AG09309 (cell line): Measurements from ENCODE around the gene CHST2.

ENCODE experiments used
- DNase-seq: peaks from one replicate; pipeline ENCODE4 v3.0.0-alpha.2; 2010; ENCODE audit warnings: low read depth
- H3K4me3 ChIP-seq: 2 replicates; pipeline ENCODE4 v1.5.1; 2011; ENCODE audit warnings: mild to moderate bottlenecking, low read depth, low read length, moderate library complexity; ENCODE audit not compliant: control insufficient read depth
- CTCF ChIP-seq: IDR thresholded peaks from 2 replicates; pipeline ENCODE4 v1.5.1; 2011; ENCODE audit warnings: mild to moderate bottlenecking, low read depth, low read length, inconsistent platforms; ENCODE audit not compliant: insufficient read depth, control insufficient read depth; ENCODE audit errors: missing control alignments

Gene CHST2

GRCh38 chr3:143099690-143100089 is 19.9 kb upstream of the CHST2 start:
- TF ChIP-seq CTCF = no peak
- DNase-seq = no peak

GRCh38 chr3:143100451-143100850 is 19.1 kb upstream of the CHST2 start:
- no peak for TF ChIP-seq CTCF
- H3K4me3 ChIP-seq = no peak overlapping the region
- DNase-seq = no peak

More at GRCh38 chr3:143099690-143100089, 19.9 kb upstream of the CHST2 start:
- no peak overlapping the region for H3K4me3 ChIP-seq

GRCh38 chr3:143101792-143102381 is 17.7 kb upstream of the CHST2 start:
- no peak overlapping the region for H3K4me3 ChIP-seq
- TF ChIP-seq CTCF = no peak
- DNase-seq = no peak

GRCh38 chr3:143103652-143104051 is 15.9 kb upstream of the CHST2 start:
- no peak for TF ChIP-seq CTCF
- DNase-seq = no peak
- H3K4me3 ChIP-seq = no peak overlapping the region

- no peak for TF ChIP-seq CTCF
- no peak overlapping the region for H3K4me3 ChIP-seq
- DNase-seq = no peak
These were observed 14.4 kb upstream of the CHST2 start for GRCh38 chr3:143105170-143105569.

- DNase-seq = no peak
- no peak overlapping the region for H3K4me3 ChIP-seq
- no peak for TF ChIP-seq CTCF
These were observed 9.7 kb upstream of the CHST2 start for GRCh38 chr3:143109861-143110260.

GRCh38 chr3:143110371-143110770 is 9.2 kb upstream of the CHST2 start:
- no peak overlapping the region for H3K4me3 ChIP-seq
- no peak for DNase-seq
- no peak for TF ChIP-seq CTCF
